Naive B cell (primary cell): ENCODE data around the gene TBCA. TPM values are rescaled to one million over a fixed set of nuclear protein-coding genes. Genes with fewer than 3 reads are reported as not detected.

ENCODE experiments used
- ATAC-seq, 2 donors: fragments of 150-1000 bp; cut with Tn5 transposase; 2 replicates each; pipeline ENCODE4 v1.10.0; 2021; ENCODE audit warnings: low read depth in 2 of 2, mild to moderate bottlenecking in 2 of 2, moderate library complexity in 2 of 2
- DNase-seq: peaks from one replicate; pipeline ENCODE4 v3.0.0; 2022
- H3K27ac Mint-ChIP-seq, 6 donors: one replicate each; pipeline ENCODE4 v1.8.0; 2020 to 2022; ENCODE audit warnings: mild to moderate bottlenecking in 6 of 6, mixed read lengths in 6 of 6, moderate library complexity in 5 of 6, inconsistent platforms in 2 of 6
- H3K27me3 Mint-ChIP-seq, 3 donors: one replicate each; pipeline ENCODE4 v1.8.0; 2021 to 2022; ENCODE audit warnings: mixed read lengths in 3 of 3, mild to moderate bottlenecking in 1 of 3
- H3K36me3 Mint-ChIP-seq, 2 donors: one replicate each; pipeline ENCODE4 v1.8.0; 2020 to 2022; ENCODE audit warnings: mixed read lengths in 2 of 2, inconsistent platforms in 1 of 2, mild to moderate bottlenecking in 1 of 2
- H3K4me1 Mint-ChIP-seq, 3 donors: one replicate each; pipeline ENCODE4 v1.8.0; 2020 to 2022; ENCODE audit warnings: mixed read lengths in 3 of 3, inconsistent platforms in 1 of 3, mild to moderate bottlenecking in 1 of 3, moderate library complexity in 1 of 3
- H3K4me3 Mint-ChIP-seq, 8 donors: one replicate each; pipeline ENCODE4 v1.8.0; 2020 to 2022; ENCODE audit warnings: mild to moderate bottlenecking in 8 of 8, mixed read lengths in 8 of 8, moderate library complexity in 8 of 8, inconsistent platforms in 2 of 8
- H3K9me3 Mint-ChIP-seq, 7 donors: one replicate each; pipeline ENCODE4 v1.8.0; 2020 to 2022; ENCODE audit warnings: mixed read lengths in 7 of 7, mild to moderate bottlenecking in 5 of 7, inconsistent platforms in 2 of 7, moderate library complexity in 1 of 7
- polyA plus RNA-seq, 6 donors: library from polyadenylated mRNA; unstranded; fragments of 300-500 nt; fragmentation: Illumina TruSeq; gene quantifications; one replicate each; pipeline ENCODE4 v1.2.3, GENCODE V29; 2021; ENCODE audit warnings: low read depth in 6 of 6

TBCA gene
- polyA plus RNA-seq, 6 donors from 2014 or later, result 155 to 208 (median 192) TPM

DNA sequence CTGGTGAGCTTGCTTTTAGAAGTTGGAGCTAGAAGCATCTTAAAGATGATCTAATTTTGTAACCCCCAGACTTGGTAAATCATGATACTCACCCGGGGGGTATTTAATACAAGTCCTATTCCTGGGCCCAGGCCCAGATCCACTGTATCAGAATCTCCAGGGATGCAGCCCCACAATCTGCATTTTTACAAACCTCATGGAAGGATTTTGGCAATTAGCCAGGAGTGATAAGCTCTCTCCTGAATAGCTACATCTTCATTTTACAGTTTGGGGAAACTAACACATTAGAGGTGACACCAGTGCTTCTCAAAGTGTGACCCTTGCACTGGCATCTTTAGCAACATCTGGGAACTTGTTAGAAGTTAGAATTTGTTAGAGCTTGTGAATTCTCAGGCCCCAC, 106.5 kb downstream of the TBCA start:
- H3K27me3 Mint-ChIP-seq, result peaks cover 15 to 32% (median 25%) of the 10 kb centered on the region in 3 donors
- ATAC-seq (no peak), DNase-seq (no peak)
- H3K9me3 Mint-ChIP-seq, result peaks cover 0 to 5% (median 0%) of the 10 kb centered on the region in 7 donors
- H3K36me3 Mint-ChIP-seq, result no peaks in the 10 kb centered on the region
- no peak overlapping the region for H3K27ac Mint-ChIP-seq
- no peak overlapping the region for H3K4me3 Mint-ChIP-seq
- H3K4me1 Mint-ChIP-seq, result no peaks in the 10 kb centered on the region

DNA sequence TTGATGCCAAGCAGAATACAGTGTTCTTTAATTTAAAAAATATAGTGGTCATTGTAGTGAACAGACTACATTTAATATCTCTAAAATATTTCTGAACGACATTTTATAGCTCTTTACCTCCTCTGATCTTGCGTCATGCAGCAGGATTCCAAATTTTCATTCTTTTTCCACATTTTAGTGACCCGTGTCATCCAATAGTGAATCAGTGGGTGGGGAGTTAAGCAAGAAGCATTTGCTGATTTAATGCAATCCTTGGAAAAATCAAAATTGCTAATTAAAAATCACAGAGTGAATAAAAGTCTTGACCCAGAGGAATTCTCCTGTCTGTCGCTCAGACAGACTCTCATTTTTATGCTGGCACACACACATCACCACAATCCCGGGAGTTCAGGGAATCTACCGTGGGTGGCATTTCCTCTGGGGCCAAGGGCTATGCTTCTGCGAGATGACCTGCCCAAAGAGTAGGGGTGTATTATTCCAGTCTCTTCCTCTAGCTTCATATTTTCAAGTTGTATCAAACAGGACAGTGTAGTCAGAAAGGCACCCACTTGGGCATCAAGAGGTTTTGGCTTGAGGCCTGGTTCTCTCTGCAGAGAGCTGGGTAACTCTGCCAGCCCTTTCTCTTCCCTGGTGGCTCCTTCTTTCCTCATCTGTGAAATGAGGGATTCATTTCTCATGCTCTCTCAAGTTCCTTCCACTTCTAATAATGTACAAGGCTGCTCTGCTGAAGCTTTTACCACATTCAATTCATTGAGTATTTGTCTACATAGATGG, 112.9 kb downstream of the TBCA start:
- no peak overlapping the region for H3K4me3 Mint-ChIP-seq
- H3K9me3 Mint-ChIP-seq, result no peaks in the 10 kb centered on the region
- ATAC-seq (no peak), DNase-seq (no peak)
- no peak overlapping the region for H3K27ac Mint-ChIP-seq
- H3K4me1 Mint-ChIP-seq, result no peaks in the 10 kb centered on the region
- H3K36me3 Mint-ChIP-seq, result no peaks in the 10 kb centered on the region
- H3K27me3 Mint-ChIP-seq, result peaks cover 11 to 29% (median 26%) of the 10 kb centered on the region in 3 donors

DNA sequence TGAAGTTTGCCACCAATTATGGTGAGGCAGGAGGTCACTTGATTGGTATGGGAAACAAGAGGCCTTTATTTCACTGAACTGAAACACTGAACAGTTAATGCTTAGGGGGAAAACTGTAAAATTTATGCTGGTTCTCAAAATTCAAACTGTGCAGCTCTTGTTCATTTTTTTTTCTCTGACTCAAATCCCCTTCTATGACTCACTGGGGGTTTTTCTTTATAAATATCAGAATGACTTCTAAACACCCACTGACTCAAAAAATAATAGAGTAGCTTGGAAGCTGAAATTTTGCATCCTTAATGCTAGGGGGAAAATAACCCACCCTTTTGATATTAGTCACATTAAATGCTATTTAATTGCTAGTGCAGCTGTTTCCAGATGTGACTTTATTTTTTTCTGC, 113.5 kb downstream of the TBCA start:
- ATAC-seq (no peak), DNase-seq (no peak)
- H3K27me3 Mint-ChIP-seq, result peaks cover 8 to 33% (median 30%) of the 10 kb centered on the region in 3 donors
- H3K4me1 Mint-ChIP-seq, result no peaks in the 10 kb centered on the region
- no peaks in the 10 kb centered on the region for H3K9me3 Mint-ChIP-seq
- no peak overlapping the region for H3K4me3 Mint-ChIP-seq
- no peaks in the 10 kb centered on the region for H3K36me3 Mint-ChIP-seq
- no peak overlapping the region for H3K27ac Mint-ChIP-seq

DNA sequence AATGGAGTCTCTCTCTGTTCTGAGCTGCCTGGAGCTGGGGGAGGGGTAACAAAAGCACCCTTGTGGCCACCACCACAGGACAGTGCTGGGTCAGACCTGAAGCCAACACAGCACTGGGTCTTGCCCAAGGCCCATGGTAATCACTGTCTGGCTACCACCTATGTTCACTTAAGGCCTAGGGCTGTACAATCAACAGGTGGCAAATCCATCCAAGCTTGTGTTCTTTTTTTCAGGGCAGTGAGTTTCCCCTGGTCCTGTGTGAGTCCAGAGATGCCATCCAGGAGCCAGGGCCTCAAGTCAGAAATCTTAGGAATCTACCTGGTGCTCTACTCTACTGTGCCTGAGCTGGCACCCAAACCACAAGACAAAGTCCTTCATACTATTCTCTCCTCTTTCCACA, 117.5 kb downstream of the TBCA start:
- H3K27me3 Mint-ChIP-seq, result peaks cover 30 to 58% (median 53%) of the 10 kb centered on the region in 3 donors
- DNase-seq, result no peak
- no peak overlapping the region for H3K27ac Mint-ChIP-seq
- H3K4me1 Mint-ChIP-seq, result no peaks in the 10 kb centered on the region
- no peaks in the 10 kb centered on the region for H3K36me3 Mint-ChIP-seq
- ATAC-seq, result no peak
- H3K9me3 Mint-ChIP-seq, result peaks cover 0 to 4% (median 0%) of the 10 kb centered on the region in 7 donors
- no peak overlapping the region for H3K4me3 Mint-ChIP-seq

DNA sequence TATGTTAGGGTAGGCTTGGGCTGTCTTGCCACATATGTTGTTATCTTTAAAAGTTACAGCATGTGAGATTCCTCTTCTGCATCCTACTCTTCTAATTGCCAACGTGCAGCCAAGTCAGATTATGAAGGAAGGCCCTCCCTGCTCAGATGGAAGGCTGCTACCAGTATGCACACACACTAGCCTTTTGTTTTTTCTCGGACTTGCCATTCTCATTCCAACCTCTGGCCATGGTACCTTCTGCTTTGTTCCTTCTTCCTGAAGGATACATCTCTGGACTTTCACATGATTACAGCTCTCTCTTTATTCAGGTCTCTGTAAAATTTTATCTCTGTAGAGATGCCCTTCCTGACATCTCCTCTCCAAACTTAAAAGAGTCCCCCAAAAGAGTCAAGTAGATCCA, 124.8 kb downstream of the TBCA start:
- Mint-ChIP-seq H3K27me3 (peaks cover 62 to 77% (median 76%) of the 10 kb centered on the region in 3 donors), H3K27ac (no peak overlapping the region), H3K9me3 (peaks cover 0 to 2% (median 0%) of the 10 kb centered on the region in 7 donors)

DNA sequence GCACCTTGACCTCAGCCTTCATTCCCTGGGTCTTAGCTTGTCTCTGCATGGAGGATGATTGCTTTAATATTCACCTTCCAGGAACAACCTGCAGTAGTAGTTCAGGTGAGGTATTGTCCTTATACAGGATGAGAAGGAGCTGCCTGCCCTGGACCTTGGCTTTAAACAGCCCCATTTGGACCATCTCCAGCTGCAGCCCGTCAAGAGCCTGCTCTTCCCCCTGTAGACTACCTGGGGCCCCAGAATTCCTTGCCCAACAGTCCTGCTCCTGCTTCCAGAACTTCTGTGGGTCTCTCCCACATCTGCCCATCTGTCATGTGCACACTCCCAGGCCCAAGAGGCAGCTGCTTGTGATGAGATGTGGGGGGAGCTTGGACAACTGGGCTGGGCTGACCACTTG, 125.5 kb downstream of the TBCA start:
- Mint-ChIP-seq H3K27me3 (peaks cover 62 to 80% (median 78%) of the 10 kb centered on the region in 3 donors), H3K27ac (no peak overlapping the region), H3K36me3 (no peaks in the 10 kb centered on the region), H3K4me1 (no peaks in the 10 kb centered on the region), H3K4me3 (no peak overlapping the region), H3K9me3 (peaks cover 0 to 2% (median 0%) of the 10 kb centered on the region in 7 donors)
- no peak for DNase-seq
- ATAC-seq, result no peak

More for the DNA sequence above, 124.8 kb downstream of the TBCA start:
- Mint-ChIP-seq H3K4me1 (no peaks in the 10 kb centered on the region), H3K4me3 (no peak overlapping the region), H3K36me3 (no peaks in the 10 kb centered on the region)
- no peak for DNase-seq
- no peak for ATAC-seq

DNA sequence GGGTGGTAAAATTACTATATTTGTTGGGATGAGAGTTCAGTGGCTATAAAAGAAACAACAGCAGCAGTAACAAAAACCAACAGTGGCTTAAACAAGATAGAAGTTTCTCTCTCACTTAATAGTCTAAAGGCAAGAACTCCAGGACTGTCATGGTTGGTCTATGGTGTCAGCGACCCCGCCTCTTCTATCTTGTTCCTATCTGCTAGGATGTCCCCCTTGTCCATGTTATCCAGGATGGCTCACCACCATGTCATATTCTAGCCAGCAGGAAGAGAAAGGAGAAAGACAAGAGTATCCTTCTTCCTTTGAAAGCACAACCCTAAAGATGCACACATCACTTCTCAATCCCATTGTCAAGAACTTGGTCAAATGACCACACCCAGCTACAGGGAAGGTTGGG, 126.4 kb downstream of the TBCA start:
- H3K9me3 Mint-ChIP-seq, result peaks cover 0 to 2% (median 0%) of the 10 kb centered on the region in 7 donors
- H3K27me3 Mint-ChIP-seq, result peaks cover 64 to 88% (median 78%) of the 10 kb centered on the region in 3 donors
- H3K27ac Mint-ChIP-seq, result no peak overlapping the region
- peaks cover 2 to 6% (median 4%) of the 10 kb centered on the region in 3 donors for H3K4me1 Mint-ChIP-seq
- H3K36me3 Mint-ChIP-seq, result peaks cover 0 to 5% of the 10 kb centered on the region in 2 donors
- DNase-seq, result no peak
- ATAC-seq, result no peak
- H3K4me3 Mint-ChIP-seq, result no peak overlapping the region

DNA sequence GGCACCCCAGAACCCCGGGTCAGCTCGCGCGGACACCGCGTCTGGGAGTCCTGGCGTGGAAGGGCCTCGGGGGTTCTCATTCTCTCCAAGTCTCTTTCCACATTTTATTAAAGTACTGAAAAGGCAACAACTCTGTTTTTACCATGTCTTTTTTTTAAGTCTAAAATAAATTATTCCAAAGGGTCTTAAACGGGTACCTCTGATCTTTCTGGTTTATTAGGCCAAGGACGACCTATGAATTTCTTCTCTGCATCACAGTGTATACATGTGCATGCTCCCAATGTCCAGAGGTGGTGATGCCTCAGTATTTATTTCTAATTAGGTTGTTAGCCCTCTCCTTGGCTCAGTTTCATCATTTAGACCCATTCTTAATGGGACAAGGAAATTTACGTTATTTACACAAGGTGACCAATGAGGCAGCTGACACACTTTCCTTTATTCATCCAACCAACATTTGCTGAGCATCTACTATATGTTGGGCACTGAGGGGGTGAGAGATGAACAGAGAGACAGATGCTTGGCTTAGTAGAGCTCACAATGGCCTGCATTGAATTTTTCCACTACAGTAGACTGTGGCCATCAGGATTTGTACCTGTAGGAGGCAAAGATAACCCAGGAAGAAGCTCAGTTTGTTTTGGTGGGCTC, 130.0 kb downstream of the TBCA start:
- peaks cover 10 to 19% (median 14%) of the 10 kb centered on the region in 3 donors for H3K4me1 Mint-ChIP-seq
- H3K27ac Mint-ChIP-seq, result peak overlapping the region in 2 of 6 donors; percentile 11 to 49
- H3K36me3 Mint-ChIP-seq, result peaks cover 12% of the 10 kb centered on the region in 2 donors
- DNase-seq, result no peak
- peaks cover 4 to 28% (median 17%) of the 10 kb centered on the region in 7 donors for H3K9me3 Mint-ChIP-seq
- no peak for ATAC-seq
- H3K27me3 Mint-ChIP-seq, result peaks cover 83 to 88% (median 88%) of the 10 kb centered on the region in 3 donors
- peak overlapping the region; percentile 9 to 73 (median 65) for H3K4me3 Mint-ChIP-seq

DNA sequence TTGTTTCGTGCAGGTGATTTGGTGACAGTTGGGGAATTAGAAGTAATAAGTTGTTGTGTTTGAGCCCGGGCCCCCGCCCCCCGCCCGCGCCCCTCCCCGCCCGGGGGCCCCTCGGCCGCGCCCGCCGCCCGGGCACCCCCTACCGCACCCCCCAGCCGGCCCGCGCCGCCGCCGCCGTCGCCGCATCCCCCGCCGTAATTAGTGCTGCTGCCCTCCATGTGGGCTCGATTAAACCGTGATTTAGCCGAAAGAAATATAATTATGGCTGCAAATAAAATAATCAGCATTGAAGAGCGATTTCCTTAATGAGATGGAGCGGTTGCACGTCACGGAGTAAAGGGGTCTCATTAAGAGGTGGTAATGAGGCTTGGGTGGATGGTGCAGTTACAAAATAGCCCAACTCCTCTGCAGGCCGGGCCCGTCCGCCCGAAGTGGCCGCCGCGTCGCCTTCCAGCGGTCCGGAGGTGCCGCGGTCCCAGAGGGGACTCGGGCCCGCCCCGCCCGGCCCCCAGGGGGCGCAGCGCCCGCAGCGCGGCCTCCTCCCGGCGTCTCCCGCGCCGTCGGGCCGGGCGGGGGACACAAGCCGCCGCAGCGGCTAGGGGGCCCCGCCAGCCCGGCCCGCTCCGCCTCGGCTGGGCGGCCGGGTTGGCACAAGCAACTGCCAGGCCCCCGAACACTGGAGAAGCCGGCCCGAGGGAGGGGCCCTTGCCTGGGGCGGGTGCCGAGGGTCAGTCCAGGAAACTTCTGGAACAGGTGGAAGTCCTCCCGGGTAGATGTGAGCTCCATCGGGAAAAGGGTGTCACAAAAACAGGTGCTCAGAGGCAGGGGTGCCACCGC, 130.8 kb downstream of the TBCA start:
- Mint-ChIP-seq H3K4me3 (peak overlapping the region; percentile 42 to 87 (median 76)), H3K27ac (peak overlapping the region in 3 of 6 donors; percentile 11 to 74 (median 28))

DNA sequence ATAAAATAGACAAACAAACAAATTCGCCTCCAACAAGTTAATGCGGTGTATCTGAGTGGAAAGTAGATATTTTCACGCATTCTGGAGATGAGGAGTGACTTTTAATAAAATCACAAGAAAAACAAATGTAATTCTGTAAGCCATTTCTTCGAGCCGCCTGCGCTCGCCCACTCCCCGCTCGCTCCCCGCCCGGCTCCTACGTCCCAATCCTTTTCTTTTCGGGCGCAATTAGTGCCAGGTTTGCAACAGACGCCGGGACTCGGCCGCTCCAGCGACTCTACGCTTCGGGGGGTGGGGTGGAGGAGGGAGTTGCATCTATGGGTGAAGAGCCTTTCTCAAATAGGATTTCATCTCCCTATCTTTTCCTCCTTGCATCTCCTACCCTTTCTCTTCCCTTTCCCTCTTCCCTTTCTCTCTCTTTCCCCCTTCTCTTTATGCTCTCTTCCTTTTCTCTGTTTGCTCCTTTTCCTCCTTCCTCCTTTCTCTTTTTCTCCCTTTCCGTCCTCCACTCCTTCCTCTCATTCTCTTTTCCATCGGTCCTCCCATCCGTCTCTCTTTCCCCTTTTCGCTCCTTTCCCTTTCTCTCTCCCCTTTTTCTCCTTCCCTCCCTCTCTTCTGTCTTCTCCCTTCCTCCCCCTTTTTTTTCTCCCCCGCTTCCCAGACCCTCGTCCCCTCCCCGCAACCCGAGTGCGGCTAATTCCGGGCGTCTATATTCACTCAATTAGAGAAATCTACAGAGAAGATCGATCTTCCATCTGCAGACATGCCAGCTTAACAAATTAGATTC, 131.6 kb downstream of the TBCA start:
- no peak for ATAC-seq
- Mint-ChIP-seq H3K4me3 (peak overlapping the region; percentile 42 to 87 (median 76)), H3K4me1 (peaks cover 14 to 23% (median 20%) of the 10 kb centered on the region in 3 donors), H3K27me3 (peaks cover 82 to 89% (median 88%) of the 10 kb centered on the region in 3 donors), H3K36me3 (peaks cover 14 to 15% of the 10 kb centered on the region in 2 donors), H3K9me3 (peaks cover 4 to 41% (median 22%) of the 10 kb centered on the region in 7 donors), H3K27ac (peak overlapping the region in 5 of 6 donors; percentile 74 to 97 (median 81))
- no peak for DNase-seq

More for the DNA sequence above, 130.8 kb downstream of the TBCA start:
- peaks cover 4 to 35% (median 19%) of the 10 kb centered on the region in 7 donors for H3K9me3 Mint-ChIP-seq
- peak; percentile 85 to 90 for ATAC-seq
- H3K27me3 Mint-ChIP-seq, result peaks cover 84 to 89% (median 89%) of the 10 kb centered on the region in 3 donors
- peaks cover 14 to 15% of the 10 kb centered on the region in 2 donors for H3K36me3 Mint-ChIP-seq
- H3K4me1 Mint-ChIP-seq, result peaks cover 14 to 19% (median 17%) of the 10 kb centered on the region in 3 donors
- peak; percentile 50 for DNase-seq

DNA sequence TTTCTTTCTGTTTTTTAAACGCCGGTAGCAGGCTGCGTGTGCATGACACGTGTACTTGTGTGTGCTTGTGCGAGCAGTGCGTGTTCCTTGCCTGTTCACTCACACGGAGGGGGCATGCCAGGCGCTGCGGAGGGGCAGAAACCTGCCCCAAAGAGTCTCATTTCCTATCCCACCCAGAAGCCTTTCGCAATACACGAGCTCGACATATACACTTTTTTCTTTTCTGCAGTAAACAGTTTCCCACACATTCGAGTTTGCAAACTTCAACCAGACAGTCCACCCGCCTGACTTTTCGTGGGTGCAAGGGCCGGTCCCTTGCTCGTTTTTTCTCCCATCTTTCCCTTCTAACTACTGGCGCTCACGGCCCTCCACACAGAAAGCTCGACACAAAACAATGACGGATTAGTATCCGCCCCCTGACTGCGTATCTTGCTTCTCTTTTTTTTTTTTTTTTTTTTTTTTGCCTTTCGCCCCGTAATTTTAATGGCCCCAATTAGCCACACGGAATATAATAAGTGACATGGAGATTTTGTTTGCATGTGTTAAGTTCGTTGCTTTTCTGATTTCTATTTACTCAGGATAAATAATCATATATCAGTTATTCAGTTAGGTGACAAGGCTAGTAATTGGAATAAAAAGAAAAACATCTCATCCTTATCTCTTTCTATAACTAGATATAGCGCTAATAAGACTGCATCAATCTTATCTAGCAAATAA, 132.3 kb downstream of the TBCA start:
- H3K27me3 Mint-ChIP-seq, result peaks cover 79 to 88% (median 88%) of the 10 kb centered on the region in 3 donors
- no peak for DNase-seq
- no peak for ATAC-seq
- H3K9me3 Mint-ChIP-seq, result peaks cover 4 to 41% (median 23%) of the 10 kb centered on the region in 7 donors
- H3K27ac Mint-ChIP-seq, result peak overlapping the region in 5 of 6 donors; percentile 27 to 97 (median 75)
- peaks cover 17 to 26% (median 24%) of the 10 kb centered on the region in 3 donors for H3K4me1 Mint-ChIP-seq
- peak overlapping the region in 7 of 8 donors; percentile 35 to 79 (median 61) for H3K4me3 Mint-ChIP-seq
- peaks cover 14 to 15% of the 10 kb centered on the region in 2 donors for H3K36me3 Mint-ChIP-seq
